SK-N-MC (cell line): Measurements from ENCODE around the gene DENND2A.

Source experiments
- DNase-seq: peaks from one replicate; pipeline ENCODE4 v3.0.0-alpha.2; 2011; ENCODE audit warnings: low read depth, low spot score
- H3K27ac ChIP-seq: fragments of 200-600 bp; sonication (generic); 2 replicates; pipeline ENCODE4 v1.5.1; 2016; ENCODE audit warnings: mixed run types
- H3K36me3 ChIP-seq: fragments of 200-600 bp; sonication (generic); 2 replicates; pipeline ENCODE4 v1.6.1; 2017; ENCODE audit warnings: antibody characterized with exemption, low read length, mixed read lengths; ENCODE audit not compliant: insufficient read depth
- H3K4me3 ChIP-seq: fragments of 200-600 bp; sonication (generic); 2 replicates; pipeline ENCODE4 v1.5.1; 2016
- H3K9ac ChIP-seq: fragments of 200-600 bp; sonication (generic); 2 replicates; pipeline ENCODE4 v1.8.0; 2017; ENCODE audit warnings: mixed run types, mixed read lengths; ENCODE audit not compliant: insufficient read length
- H3K9me3 ChIP-seq: fragments of 200-600 bp; sonication (generic); 2 replicates; pipeline ENCODE4 v1.6.1; 2017; ENCODE audit warnings: low read depth, mild to moderate bottlenecking, antibody characterized with exemption, low read length, moderate library complexity, mixed read lengths
- EZH2 ChIP-seq: fragments of 200-600 bp; sonication (generic); IDR thresholded peaks from one replicate; pipeline ENCODE4 v1.6.1; 2017; ENCODE audit warnings: antibody characterized with exemption
- FOXP2 ChIP-seq: optimal IDR thresholded peaks from 2 replicates; pipeline ENCODE3; 2011; ENCODE audit warnings: mild to moderate bottlenecking, moderate library complexity; ENCODE audit not compliant: insufficient read depth; ENCODE audit errors: extremely low read length, control extremely low read depth
- POLR2AphosphoS5 ChIP-seq: IDR thresholded peaks from 2 replicates; pipeline ENCODE4 v1.6.1; 2012; ENCODE audit warnings: mild to moderate bottlenecking, low read depth, low read length, borderline replicate concordance

Gene DENND2A

DNA sequence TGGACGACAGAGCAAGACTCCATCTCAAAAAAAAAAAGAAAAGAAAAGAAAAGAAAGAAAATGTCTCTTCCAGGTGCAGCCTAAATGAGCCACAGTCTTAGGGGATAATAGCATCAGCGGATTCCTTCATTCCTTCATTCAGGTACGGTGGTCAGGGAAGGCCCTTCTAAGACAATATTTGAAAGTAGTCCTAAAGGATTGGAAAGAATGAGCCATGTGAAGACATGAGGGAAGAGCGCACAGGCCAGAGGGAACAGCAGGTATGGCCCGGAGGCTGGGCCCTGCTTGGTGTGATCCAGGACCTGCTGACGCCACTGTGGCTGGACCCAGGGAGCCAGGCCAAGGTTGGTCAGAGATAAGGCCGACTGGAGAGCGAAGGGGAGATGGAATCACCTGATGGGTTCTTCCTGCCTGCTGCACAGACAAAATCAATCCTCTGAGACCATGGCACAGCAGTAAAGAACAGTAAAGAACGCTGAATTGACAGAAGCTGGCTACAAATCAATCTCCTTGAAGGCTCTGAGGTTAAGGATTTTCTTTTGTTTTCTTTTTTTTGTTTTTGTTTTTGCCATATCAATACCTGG, 145.0 kb downstream of the DENND2A start:
- no peaks in the 10 kb centered on the region for H3K9me3 ChIP-seq
- H3K4me3 ChIP-seq = no peak overlapping the region
- H3K27ac ChIP-seq = no peak overlapping the region
- no peak for DNase-seq
- no peaks in the 10 kb centered on the region for H3K36me3 ChIP-seq
- TF ChIP-seq FOXP2 (no peak), EZH2 (no peak), POLR2AphosphoS5 (no peak)
- no peak overlapping the region for H3K9ac ChIP-seq

DNA sequence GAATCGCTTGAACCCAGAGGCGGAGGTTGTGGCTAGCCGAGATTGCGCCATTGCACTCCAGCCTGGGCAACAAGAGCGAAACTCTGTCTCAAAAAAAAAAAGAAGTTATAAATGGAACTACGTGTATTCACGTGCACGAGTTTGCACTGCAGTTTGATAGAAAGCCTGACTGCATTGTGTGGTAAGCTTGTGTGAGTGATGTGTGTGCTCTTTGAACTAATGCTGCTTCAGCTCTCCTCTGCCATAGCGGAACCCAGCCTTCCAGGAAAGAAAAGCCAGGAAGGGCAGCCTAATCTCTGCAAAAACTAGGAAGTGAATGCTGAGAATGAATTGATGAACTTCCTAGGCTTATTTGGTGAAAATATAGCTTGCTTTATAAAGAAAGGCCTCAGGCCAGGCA, 145.7 kb downstream of the DENND2A start:
- Histone ChIP-seq H3K4me3 (no peak overlapping the region), H3K9ac (no peak overlapping the region), H3K36me3 (no peaks in the 10 kb centered on the region), H3K27ac (no peak overlapping the region), H3K9me3 (no peaks in the 10 kb centered on the region)
- DNase-seq = no peak
- TF ChIP-seq POLR2AphosphoS5 = no peak
- TF ChIP-seq EZH2 = no peak
- no peak for TF ChIP-seq FOXP2

DNA sequence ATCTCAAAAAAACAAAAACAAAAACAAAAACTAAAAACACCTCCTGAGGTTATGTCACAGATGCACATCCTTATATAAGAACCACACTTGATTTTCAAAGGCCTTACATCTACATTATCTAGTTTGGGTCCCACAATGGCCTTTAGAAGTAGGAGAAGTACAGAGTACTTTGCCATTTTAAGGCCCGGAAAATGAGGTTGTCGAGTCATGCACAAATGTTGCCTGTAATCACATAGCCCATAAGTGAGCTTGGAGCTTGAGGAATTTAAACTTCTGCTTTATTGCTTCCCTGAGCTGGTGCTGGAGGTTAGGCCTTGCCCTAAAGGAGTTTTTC, 151.6 kb downstream of the DENND2A start:
- no peak for DNase-seq
- Histone ChIP-seq H3K4me3 (no peak overlapping the region), H3K36me3 (no peaks in the 10 kb centered on the region), H3K9ac (no peak overlapping the region), H3K27ac (no peak overlapping the region), H3K9me3 (no peaks in the 10 kb centered on the region)
- no peak for TF ChIP-seq POLR2AphosphoS5

DNA sequence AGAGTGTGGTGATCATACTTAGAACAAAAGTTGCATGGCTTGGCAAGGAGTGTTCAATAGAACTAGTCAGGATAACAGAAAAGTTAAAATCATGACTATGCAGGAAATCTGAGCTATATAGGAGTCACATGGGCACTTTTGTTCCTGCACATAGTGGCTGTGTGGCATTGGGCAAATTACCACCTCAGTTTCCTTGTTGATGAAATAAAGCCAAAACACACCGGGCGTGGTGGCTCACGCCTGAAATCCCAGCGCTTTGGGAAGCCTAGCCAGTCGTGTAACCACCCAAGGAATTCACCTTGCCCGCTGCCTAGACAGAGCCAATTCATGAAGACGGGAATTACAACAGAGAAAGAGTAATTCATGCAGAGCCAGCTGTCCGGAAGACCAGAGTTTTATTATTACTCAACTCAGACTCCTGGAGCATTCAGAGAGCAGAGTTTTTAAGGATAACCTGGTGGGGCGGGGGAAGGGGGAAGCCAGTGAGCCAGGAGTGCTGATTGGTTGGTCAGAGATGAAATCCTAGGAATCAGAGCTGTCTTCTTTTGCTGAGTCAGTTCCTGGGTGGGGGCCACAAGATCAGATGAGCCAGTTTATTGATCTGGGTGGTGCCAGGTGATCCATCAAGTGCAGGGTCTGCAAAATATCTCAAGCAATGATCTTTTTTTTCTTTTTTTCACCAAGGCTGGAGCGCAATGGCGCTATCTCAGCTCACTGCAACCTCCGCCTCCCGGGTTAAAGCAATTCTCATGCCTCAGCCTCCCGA, 154.9 kb downstream of the DENND2A start:
- Histone ChIP-seq H3K27ac (peak overlapping the region; percentile 39; the same call in 1 of the 2 replicates), H3K9me3 (no peaks in the 10 kb centered on the region), H3K9ac (no peak overlapping the region), H3K4me3 (no peak overlapping the region), H3K36me3 (no peaks in the 10 kb centered on the region)
- TF ChIP-seq FOXP2 (no peak), POLR2AphosphoS5 (no peak), EZH2 (no peak)
- DNase-seq = no peak

DNA sequence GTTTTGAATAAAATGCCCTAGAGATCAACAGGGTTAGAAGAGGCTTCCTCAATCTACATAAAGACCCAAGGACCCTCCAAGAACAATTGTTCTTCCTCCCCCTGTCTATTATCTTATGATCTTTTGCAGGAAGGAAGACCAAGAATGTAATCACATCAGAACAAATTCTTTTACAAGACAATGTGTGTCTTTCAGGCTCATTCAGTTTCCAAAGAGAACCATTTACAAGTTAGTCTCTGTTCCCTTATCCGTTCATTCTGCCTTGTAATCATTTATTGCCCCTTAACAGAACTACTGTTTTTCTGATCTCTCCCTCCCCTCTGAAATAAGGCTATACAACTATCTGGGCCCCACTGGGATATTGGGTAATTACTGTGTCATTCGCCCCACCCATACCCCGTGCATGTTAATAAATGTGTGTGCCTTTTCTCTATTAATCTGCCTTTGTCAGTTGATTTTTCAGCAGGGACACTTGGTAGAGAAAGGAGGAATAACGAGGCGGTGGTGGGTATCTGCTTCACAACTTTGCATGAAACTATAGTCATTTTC, 155.6 kb downstream of the DENND2A start:
- DNase-seq = no peak
- no peaks in the 10 kb centered on the region for H3K36me3 ChIP-seq
- H3K27ac ChIP-seq = no peak overlapping the region
- no peaks in the 10 kb centered on the region for H3K9me3 ChIP-seq
- TF ChIP-seq POLR2AphosphoS5 = no peak
- no peak for TF ChIP-seq EZH2
- no peak for TF ChIP-seq FOXP2
- H3K4me3 ChIP-seq = no peak overlapping the region
- no peak overlapping the region for H3K9ac ChIP-seq

DNA sequence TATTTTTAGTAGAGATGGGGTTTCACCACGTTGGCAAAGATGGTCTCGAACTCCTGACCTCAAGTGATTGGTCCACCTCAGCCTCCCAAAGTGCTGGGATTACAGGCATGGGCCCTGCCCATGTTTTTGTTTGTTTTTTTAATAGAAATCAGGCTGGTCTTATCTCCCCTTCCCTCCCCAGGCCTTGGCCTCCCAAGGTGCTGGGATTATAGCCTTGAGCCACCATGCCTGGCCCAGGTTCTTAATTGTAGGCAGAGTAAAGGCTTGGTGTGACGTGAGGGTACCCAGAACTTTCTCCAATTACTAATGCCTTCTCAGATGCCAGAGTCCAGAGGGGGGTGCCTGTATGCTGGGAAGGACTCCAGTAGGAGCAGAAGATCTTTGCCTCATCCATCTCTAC, 156.1 kb downstream of the DENND2A start:
- no peak for DNase-seq
- TF ChIP-seq EZH2 = no peak
- TF ChIP-seq FOXP2 = no peak
- TF ChIP-seq POLR2AphosphoS5 = no peak
- no peaks in the 10 kb centered on the region for H3K9me3 ChIP-seq
- no peak overlapping the region for H3K27ac ChIP-seq
- no peaks in the 10 kb centered on the region for H3K36me3 ChIP-seq
- H3K9ac ChIP-seq = no peak overlapping the region
- H3K4me3 ChIP-seq = no peak overlapping the region

DNA sequence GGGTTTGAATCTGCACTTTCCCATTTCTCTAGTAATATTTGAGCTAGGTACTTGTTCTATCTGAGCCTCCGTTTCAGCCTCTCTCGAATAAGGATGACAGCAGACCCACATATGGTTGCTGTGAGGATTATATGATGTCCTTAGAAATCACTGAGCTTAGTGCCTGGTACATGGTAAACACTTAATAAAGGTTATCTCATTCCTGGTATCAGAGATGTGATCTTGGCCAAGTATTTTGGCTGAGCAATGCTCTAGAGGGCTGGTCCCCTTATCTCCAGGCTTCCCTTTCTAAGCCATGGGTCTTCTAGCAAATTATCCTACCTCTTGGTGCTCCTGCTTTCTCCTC, 160.9 kb downstream of the DENND2A start:
- no peak for DNase-seq
- TF ChIP-seq FOXP2 = no peak
- no peak for TF ChIP-seq EZH2
- TF ChIP-seq POLR2AphosphoS5 = no peak
- Histone ChIP-seq H3K27ac (no peak overlapping the region), H3K9me3 (no peaks in the 10 kb centered on the region), H3K36me3 (no peaks in the 10 kb centered on the region), H3K9ac (no peak overlapping the region), H3K4me3 (peak overlapping the region; percentile 95)

DNA sequence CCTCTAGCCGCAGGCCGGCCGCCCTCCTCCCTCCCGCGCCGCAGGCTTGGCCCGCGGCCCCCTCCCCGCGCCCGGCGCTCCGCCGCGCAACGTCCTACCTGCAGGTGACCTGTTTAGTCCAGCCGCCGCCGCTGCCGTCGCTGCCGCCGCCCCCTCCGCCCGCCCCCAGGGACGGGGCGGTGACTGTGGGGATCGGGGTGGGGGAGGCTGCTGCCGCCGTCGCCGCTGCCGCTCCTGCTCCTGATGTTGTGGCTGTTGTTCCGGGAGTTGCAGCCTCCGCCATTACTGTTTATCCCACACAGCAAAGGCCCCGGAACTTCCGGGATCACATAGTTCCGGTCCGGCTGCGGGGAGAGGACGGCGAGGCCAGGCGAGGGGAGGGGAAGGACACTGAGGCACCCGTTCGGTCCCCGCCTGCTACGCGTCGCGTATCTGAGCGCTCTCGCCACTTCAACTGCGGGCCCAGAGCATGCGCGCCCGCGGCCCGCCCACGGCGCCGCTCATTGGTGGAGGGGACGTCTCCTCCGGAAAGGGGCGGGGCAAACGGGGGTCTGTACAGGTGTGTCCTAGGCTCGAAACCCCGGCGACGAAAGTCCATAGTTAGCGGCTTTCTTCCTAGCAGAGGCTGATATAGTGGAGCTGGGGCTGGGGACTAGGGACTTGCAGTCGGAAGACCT, 161.4 kb downstream of the DENND2A start, which contains the start of gene MKRN1:
TSS of gene MKRN1 (minus strand) at position 444 of the 677 bp plus-strand sequence. CDS start at position 283, 161 bp downstream.
- Histone ChIP-seq H3K27ac (0 out of 2 replicates have a peak within 1 kb of the TSS, but pooled peaks have one; percentile 3), H3K9me3 (no peaks in the 10 kb centered on the region), H3K9ac (peak within 1 kb of the TSS; percentile 79), H3K36me3 (no peaks in the 10 kb centered on the region), H3K4me3 (peak within 1 kb of the TSS; percentile 95)
- peak; percentile 50 for DNase-seq
- no peak for TF ChIP-seq EZH2
- no peak for TF ChIP-seq FOXP2
- TF ChIP-seq POLR2AphosphoS5 = peak; percentile 89
